GM18498 (cell line): ENCODE measurements around the gene CHKA.
A peak's percentile ranks its signal among the peaks of the same experiment; 100 is the strongest.
"Not testable (repeated sequence)": the region's sequence is repeated elsewhere in the genome, so short reads cannot be mapped to it uniquely, and the experiment has no call there.

Experiments used
- ATAC-seq: cut with Tn5 transposase; IDR thresholded peaks from one replicate; pipeline ENCODE4 v1.9.1; 2021; ENCODE audit warnings: mild to moderate bottlenecking, moderate library complexity; ENCODE audit not compliant: unreplicated experiment

CHKA gene

DNA sequence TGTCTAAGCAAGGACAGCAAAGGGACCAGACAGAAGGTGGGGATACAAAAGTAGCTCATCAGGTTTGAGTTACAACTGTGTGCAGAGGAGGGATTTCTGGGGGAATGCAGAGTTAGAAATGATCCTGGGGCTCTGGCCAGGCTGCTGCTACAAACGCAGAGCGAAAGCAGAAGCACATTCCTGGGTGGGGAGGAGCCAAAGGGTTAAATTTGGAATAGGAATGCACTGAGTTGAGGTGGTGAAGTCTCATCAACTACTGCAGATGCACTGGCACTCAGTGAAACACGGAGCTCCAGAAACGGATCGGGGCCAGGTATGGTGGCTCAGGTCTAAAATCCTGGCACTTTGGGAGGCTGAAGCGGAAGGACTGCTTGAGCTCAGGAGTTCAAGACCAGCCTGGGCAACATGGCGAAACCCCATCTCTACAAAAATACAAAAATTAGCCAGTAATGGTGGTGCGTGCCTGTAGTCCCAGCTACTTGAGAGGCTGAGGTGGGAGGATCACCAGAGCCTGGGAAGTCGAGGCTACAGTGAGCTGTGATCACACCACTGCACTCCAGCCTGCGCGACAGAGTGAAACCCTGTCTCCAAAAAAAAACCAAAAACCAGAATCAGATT lies 3.2 kb downstream of the CHKA start:
- no peak for ATAC-seq

DNA sequence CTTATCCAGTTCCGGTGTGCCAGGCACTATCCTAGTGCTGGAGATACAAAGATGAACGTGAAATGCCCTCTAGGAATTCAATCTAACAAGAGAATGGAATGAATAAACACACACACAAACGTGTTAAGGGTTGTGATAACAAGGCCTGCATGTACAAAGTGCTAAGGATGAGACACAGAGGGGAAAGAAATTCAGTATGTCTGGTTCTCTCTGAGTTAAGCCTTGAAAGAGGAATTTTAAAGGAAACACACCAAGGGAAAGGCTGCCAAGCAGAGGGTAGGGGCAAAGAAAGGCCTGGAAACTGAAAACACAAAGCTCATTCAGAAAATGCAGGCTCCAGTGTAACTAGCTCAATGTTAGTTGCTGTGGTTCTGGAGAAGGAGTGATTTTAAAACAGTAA lies 4.2 kb downstream of the CHKA start:
- ATAC-seq = no peak

DNA sequence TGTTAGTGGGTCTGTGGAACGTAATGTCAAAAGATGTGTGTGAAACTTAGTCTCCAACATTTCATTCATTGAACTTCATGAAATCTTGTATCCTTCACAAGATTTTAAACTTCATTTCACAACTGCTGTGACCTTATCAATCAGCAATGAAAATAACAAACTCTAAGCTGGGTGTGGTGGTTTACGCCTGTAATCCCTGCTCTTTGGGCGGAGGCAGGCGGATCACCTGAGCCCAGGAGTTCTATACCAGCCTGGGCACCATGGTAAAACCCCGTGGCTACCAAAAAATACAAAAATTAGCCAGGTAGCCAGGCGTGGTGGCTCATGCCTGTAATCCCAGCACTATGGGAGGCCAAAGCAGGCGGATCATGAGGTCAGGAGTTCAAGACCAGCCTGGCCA lies 5.1 kb downstream of the CHKA start:
- ATAC-seq = no peak

- no peak for ATAC-seq
Measured at GRCh38 chr11:68115285-68115684, 5.9 kb downstream of the CHKA start.

GRCh38 chr11:68113986-68114385 lies 7.2 kb downstream of the CHKA start:
- ATAC-seq = no peak

DNA sequence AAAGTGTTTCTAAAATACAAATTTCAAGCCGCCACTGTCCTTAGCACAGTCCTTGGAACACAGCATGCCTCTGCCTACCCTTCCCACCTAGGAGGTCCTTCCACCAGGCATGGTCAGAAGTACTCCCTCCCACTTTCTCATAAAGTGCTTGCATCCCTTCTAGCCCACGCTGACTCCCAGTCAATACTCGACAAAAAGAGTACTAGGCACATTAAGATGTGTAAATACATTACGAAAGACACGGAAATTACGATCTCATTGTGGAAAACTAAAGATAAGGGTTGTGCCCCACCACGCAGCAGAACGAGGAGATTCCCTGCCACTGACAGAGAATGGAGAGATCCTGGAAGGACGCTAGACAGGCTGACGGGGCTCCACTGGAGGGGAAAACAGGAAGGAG lies 13.5 kb downstream of the CHKA start:
- ATAC-seq = no peak

DNA sequence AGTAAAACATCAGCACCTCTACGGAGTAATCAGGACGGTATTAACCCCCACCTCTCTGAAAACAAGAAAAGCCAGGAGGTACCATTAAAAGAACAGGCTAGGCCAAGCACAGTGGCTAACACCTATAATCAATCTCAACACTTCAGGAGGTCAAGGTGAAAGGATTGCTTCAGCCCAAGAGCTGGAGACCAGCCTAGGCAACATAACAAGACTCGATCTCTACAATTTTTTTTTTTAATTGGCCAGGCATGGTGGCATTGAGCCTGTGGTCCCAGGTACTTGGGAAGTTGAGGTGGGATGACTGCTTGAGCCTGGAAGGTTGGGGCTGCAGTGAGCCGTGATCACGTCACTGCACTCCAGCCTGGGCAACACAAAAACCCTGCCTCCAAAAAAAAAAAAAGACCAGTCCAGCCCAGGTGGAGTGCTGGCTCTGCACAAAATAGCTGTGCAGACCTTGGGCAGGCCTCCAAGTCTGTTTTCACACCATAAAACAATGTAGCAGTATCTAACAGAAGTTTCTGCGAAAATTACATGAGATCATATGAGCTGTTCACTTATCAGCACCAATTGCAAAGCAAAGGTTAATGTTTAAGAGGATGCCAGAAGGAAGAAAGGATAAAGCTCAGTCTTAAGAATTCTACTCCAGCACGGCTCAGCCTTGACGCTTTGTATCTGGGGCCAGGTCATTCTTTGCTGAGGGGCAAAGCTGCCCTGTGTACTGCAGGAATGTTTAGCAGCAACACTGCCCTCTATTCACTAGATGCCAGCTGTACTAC lies 14.8 kb downstream of the CHKA start:
- ATAC-seq = no peak

DNA sequence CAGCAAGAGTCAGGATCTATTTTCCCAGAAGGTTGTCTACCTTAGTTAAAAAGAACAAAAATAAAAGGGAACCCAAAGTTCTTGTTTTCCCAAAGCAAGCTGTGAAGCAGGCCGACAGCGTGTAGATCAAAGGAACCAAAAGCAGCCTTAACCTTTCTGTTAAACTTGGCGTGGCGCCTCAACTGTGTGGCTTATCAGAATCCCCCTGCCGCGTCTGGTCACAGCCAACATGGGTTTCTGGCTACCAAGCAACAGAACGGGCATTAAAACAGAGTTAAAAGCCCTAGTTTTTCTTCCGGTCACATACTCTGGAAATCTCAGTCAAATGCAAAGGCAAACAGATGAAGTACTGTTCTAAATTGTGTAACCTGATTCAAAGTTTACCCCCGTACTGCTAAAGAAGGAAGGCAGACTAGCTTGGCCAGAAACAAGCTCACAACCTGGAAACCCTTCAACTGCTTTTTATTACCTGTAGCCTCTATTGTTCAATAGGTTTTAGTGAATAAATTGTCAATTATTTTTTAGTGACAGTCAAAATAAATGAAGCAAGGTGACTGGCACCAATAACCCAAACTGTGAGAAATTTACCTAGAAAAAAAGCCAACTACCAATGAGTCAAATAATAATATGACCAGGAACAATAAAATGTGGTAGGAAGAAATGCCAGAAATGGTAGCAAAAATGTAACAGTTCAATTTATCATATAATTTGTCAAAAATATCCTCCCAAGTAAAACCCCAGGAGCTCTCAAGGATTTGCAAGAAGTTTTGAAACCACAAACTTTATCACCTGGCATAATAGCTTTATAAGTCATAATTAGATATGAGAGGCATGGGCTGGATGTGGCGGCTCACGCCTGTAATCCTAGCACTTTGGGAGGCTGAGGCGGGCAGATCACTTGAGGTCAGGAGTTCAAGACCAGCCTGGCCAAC lies 21.4 kb downstream of the CHKA start:
- no peak for ATAC-seq

GRCh38 chr11:68099057-68099456 lies 22.1 kb downstream of the CHKA start:
- ATAC-seq = no peak

DNA sequence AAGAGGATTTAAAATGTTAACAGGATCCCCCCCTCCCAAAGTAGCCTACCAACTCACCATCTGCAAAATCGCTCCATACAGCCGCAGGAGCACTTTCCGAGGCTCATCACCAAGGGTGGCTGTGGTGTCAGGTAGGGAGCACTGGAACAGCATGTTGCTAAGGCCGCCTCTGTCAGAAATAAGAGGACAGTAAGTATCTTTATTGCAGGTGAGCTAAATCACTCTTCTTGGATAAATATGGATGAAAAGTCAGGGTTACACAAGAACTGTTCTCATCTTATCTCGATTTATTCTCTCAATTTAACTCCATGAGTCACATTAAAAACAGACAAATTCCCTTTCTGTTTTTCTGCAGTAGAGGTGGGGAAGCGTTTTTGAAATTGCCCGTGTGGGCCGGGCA lies 24.2 kb downstream of the CHKA start:
- ATAC-seq = no peak

DNA sequence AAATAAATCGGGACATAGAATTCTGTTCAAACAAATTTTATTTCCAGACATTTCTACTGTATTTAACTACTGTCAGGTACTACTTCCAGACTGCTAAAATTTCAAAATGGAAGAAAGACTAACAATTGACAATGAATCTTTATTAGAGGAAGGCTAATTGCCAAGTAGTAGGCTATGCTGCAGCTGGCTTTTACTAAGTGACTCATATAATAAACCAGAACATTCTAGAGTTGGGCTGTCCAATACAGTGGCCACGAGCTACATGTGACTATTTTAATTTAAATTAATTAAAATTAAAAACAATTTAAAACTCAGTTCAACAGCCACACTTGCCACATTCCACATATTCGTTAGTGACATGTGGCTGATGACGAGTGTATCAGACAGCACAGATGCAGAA lies 27.6 kb downstream of the CHKA start:
- ATAC-seq = no peak

DNA sequence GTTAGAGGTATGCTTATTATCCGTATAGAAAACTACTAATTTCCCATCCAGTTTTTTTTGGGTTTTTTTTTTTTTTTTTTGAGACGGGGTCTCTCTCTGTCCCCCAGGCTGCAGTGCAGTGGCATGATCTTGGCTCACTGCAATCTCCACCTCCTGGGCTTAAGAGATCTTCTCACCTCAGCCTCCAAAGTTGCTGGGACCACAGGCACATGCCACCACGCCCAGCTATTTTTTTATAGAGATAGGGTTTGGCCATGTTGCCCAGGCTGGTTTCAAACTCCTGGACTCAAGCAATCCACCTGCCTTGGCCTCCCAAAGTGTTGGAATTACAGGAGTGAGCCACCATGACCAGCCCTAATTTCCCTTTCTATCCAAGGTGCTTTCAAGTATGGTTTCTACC lies 28.2 kb downstream of the CHKA start:
- not testable (repeated sequence) for ATAC-seq

GRCh38 chr11:68092411-68092810 lies 28.8 kb downstream of the CHKA start:
- no peak for ATAC-seq

DNA sequence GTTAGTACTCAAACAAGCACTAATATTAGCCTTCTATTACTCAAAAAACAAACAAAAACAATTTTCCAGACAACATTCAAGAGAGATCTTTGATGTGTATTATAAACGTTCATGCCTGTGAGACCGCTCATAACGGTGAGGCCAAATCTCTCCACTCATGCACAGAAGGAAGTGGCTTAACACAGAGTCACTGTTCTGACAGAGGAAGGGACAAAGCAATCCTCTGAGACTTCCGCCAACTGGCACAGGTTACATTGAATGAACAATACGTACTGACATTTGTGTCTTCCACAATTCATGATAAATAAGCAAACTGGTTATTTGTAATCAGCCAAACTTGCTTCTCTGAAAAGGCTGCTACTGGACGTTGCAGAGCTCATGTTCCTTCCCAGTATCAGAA lies 30.5 kb downstream of the CHKA start:
- no peak for ATAC-seq

DNA sequence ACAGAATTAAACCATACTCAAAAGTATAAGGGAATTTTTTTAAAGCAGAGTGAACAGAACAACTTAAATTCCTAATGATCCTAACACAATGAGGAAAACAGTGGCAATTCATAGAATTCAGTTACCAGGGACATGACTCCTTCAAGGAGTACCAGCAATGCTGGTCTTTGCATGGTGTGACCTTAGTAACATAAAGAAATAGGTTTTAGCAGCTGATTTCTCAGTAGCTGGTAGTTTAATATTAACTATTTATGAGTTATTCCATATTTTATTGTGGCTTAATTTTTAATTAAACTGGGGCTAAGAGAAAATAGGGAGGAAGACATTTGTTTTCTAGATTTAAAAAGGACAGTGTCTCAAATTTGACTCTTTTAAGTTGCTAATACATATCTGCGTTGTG lies 30.9 kb downstream of the CHKA start:
- no peak for ATAC-seq

- ATAC-seq = no peak
Measured at GRCh38 chr11:68089679-68090078, 31.5 kb downstream of the CHKA start.

- no peak for ATAC-seq
Measured at GRCh38 chr11:68083517-68083916, 37.7 kb downstream of the CHKA start.

DNA sequence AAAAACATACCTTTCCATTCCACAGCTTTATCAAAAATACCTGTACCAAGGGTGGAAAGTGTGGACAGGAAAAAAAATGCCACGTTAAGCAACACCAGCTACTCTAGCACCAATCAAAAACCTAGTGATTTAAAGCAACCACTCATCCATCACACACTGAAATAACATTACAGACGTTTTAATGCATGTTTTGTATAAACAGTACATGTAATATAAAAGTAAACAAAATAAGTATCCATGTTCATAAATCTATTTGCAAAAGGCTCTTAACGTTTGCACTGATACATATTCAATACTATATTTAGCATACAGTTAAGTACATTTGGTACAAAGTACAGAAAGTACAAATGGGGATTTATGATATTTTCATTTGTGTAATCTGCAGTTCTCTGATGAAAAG lies 38.7 kb downstream of the CHKA start:
- no peak for ATAC-seq

DNA sequence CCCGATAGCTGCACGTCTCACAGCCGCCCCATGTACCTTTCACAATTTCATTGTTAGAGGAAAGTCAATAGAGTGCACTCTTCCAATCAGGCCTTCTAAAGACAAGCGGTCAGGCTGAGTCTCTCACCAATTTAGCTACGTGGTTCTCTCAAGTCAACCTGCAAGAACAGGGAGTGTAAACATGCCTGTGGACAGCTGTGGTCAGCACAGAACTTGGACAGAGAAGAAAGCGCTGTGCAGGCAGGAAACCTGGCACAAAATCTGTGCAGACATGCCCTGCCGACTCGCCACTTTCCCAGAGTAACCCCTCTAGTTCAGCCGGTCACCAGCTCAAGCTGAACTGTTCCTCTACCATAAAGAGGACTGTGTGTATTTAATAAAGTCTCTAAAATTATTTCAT lies 39.5 kb downstream of the CHKA start:
- no peak for ATAC-seq

DNA sequence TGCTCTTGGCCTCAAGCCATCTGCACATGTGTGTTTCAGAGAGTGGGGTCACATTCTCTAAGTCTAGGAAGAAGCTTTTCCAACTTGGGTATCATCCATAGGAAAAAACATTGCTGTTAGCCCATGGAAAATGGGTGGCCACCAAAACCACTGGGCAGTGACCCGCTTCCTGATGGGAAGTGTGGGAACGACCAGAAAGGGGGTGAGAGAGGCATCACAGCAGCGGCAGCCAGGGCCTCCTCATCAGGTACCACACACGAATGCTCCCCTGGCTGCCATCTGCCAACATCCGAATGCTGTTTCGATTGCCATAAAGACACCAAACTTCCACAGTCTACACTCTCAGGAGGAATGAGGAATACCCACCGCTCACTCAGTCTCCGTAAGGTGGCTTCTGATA lies 40.3 kb downstream of the CHKA start:
- no peak for ATAC-seq

DNA sequence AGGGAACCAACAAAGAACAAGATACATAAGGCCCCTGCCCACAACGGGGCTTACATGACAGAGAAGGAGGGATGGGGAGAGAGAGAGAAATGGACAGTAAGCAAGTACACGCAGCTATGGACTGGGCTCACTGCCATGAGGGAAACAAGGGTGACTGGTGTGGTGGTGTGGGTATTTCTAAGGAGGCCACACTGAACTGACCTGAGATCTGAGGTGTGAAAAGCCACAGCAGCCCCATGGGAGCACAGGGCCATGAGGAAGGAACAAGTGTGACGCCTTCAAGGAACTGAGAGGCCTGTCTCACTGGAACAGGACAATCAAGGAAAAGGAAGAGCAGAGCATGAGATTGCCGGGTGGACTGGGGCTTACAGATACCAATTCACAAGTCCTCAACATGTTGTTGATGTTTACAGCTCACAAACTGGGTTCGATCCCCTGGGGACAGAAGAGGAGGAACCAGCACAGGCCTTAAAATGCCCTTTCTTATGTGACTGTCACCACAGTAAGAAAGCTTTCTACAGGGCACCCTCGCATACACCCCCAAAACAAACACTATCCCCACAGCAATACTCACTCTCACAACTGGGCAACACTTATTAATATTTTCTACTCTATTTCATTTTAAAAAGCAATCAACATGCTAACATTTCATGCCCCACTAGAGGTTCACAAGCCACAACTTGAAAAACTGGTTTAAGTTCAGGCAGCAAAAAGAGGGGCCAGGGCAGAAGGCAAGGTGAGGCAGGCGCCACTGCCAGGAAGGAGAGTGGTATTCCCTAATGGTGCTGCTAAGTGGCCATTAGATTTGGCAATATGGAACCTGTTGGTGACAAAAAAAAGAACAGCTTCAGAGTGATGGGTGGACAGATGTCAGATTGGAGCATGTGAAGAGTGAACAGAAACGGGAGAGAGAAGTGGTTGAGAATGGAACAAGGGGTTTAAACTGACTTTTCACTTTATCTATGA lies 43.3 kb downstream of the CHKA start:
- peak; percentile 61 for ATAC-seq
